ENCODE measurements around the gene ADAM22.

DNA sequence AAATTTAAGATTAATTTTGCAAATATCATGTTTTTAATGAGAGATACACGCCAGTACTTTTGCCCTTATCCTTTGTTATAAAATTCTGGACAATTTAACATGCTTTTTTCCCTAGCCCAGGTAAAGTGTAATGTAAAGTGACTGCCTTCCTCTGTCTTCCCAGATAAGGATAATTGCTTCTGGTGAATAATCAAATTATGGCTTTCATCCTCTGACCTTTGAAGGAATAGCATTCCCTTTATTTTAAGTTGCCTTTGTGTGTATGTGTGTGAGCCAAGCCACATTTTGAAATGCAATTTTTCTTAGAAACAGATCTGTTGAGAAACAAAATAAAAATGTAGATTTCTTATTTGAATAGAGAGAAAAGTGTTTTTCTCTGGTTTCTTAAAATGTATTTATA, 107.5 kb downstream of the ADAM22 start:
- TF ChIP-seq, protein P1, sequence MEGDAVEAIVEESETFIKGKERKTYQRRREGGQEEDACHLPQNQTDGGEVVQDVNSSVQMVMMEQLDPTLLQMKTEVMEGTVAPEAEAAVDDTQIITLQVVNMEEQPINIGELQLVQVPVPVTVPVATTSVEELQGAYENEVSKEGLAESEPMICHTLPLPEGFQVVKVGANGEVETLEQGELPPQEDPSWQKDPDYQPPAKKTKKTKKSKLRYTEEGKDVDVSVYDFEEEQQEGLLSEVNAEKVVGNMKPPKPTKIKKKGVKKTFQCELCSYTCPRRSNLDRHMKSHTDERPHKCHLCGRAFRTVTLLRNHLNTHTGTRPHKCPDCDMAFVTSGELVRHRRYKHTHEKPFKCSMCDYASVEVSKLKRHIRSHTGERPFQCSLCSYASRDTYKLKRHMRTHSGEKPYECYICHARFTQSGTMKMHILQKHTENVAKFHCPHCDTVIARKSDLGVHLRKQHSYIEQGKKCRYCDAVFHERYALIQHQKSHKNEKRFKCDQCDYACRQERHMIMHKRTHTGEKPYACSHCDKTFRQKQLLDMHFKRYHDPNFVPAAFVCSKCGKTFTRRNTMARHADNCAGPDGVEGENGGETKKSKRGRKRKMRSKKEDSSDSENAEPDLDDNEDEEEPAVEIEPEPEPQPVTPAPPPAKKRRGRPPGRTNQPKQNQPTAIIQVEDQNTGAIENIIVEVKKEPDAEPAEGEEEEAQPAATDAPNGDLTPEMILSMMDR (IDR thresholded peaks at IDR 0.05), result no peak
- TF ChIP-seq POLR2A (IDR thresholded peaks at IDR 0.05), result no peak
